ENCODE results near the gene ARHGEF28.

The ARHGEF28 gene

GRCh38 chr5:73623060-73623459, 2.9 kb upstream of the ARHGEF28 start:
- no peak overlapping the region for H3K4me3 ChIP-seq (ENCODE audit: low read depth, low read length)

GRCh38 chr5:73623901-73624404, 2.0 kb upstream of the ARHGEF28 start:
- H3K4me3 ChIP-seq (ENCODE audit: low read depth, low read length), result no peak overlapping the region

- no peak overlapping the region for H3K4me3 ChIP-seq (ENCODE audit: low read depth, low read length)
Observed at GRCh38 chr5:73624888-73625287, 1.1 kb upstream of the ARHGEF28 start.

GRCh38 chr5:73625372-73625943, 538 bp upstream of the ARHGEF28 start:
- H3K4me3 ChIP-seq (ENCODE audit: low read depth, low read length), result peak overlapping the region; percentile 6

GRCh38 chr5:73626814-73627313, 868 bp downstream of the ARHGEF28 start:
- peak overlapping the region; percentile 48 for H3K4me3 ChIP-seq (ENCODE audit: low read depth, low read length)

- no peak overlapping the region for H3K4me3 ChIP-seq (ENCODE audit: low read depth, low read length)
Observed at GRCh38 chr5:73629456-73629855, 3.5 kb downstream of the ARHGEF28 start.

GRCh38 chr5:73630765-73631164, 4.8 kb downstream of the ARHGEF28 start:
- no peak overlapping the region for H3K4me3 ChIP-seq (ENCODE audit: low read depth, low read length)

GRCh38 chr5:73631500-73631899, 5.5 kb downstream of the ARHGEF28 start:
- H3K4me3 ChIP-seq (ENCODE audit: low read depth, low read length), result no peak overlapping the region

GRCh38 chr5:73633060-73633459, 7.1 kb downstream of the ARHGEF28 start:
- H3K4me3 ChIP-seq (ENCODE audit: low read depth, low read length), result no peak overlapping the region

- no peak overlapping the region for H3K4me3 ChIP-seq (ENCODE audit: low read depth, low read length)
Observed at GRCh38 chr5:73636408-73636807, 10.4 kb downstream of the ARHGEF28 start.

- H3K4me3 ChIP-seq (ENCODE audit: low read depth, low read length), result no peak overlapping the region
Observed at GRCh38 chr5:73637565-73637964, 11.6 kb downstream of the ARHGEF28 start.

- H3K4me3 ChIP-seq (ENCODE audit: low read depth, low read length), result no peak overlapping the region
Observed at GRCh38 chr5:73638344-73639095, 12.5 kb downstream of the ARHGEF28 start.

- no peak overlapping the region for H3K4me3 ChIP-seq (ENCODE audit: low read depth, low read length)
Observed at GRCh38 chr5:73640861-73641320, 14.9 kb downstream of the ARHGEF28 start.

GRCh38 chr5:73641811-73642210, 15.8 kb downstream of the ARHGEF28 start:
- H3K4me3 ChIP-seq (ENCODE audit: low read depth, low read length), result no peak overlapping the region

- no peak overlapping the region for H3K4me3 ChIP-seq (ENCODE audit: low read depth, low read length)
Observed at GRCh38 chr5:73642344-73642743, 16.3 kb downstream of the ARHGEF28 start.

- no peak overlapping the region for H3K4me3 ChIP-seq (ENCODE audit: low read depth, low read length)
Observed at GRCh38 chr5:73644385-73644963, 18.5 kb downstream of the ARHGEF28 start.

GRCh38 chr5:73647721-73648120, 21.7 kb downstream of the ARHGEF28 start:
- no peak overlapping the region for H3K4me3 ChIP-seq (ENCODE audit: low read depth, low read length)

GRCh38 chr5:73648515-73648914, 22.5 kb downstream of the ARHGEF28 start:
- no peak overlapping the region for H3K4me3 ChIP-seq (ENCODE audit: low read depth, low read length)

GRCh38 chr5:73649926-73650325, 23.9 kb downstream of the ARHGEF28 start:
- no peak overlapping the region for H3K4me3 ChIP-seq (ENCODE audit: low read depth, low read length)

GRCh38 chr5:73652391-73652790, 26.4 kb downstream of the ARHGEF28 start:
- no peak overlapping the region for H3K4me3 ChIP-seq (ENCODE audit: low read depth, low read length)

GRCh38 chr5:73654171-73654811, 28.3 kb downstream of the ARHGEF28 start:
- no peak overlapping the region for H3K4me3 ChIP-seq (ENCODE audit: low read depth, low read length)

Data from iPS-11a (cell line).